Fibroblast of villous mesenchyme (primary cell): ENCODE measurements around the gene SYT12. TPM values are rescaled to one million over a fixed set of nuclear protein-coding genes. Genes with fewer than 3 reads are reported as not detected.

Source experiments
- DNase-seq: peaks from one replicate; pipeline ENCODE4 v3.0.0-alpha.2; 2010; ENCODE audit warnings: low read depth
- H3K4me3 ChIP-seq: 2 replicates; pipeline ENCODE4 v1.5.1; 2011; ENCODE audit warnings: low read depth, mild to moderate bottlenecking, low read length
- CTCF ChIP-seq: IDR thresholded peaks from 2 replicates; pipeline ENCODE4 v1.5.1; 2012; ENCODE audit warnings: low read depth, mild to moderate bottlenecking, low read length; ENCODE audit not compliant: insufficient read depth
- total RNA-seq: library from RNA; depleted of rRNA; stranded (reverse); fragments of >200 nt; gene quantifications from 2 replicates; pipeline ENCODE4 v1.2.3, GENCODE V29; 2012

The SYT12 gene
- 0.43 and 0.64 TPM in 2 replicates for total RNA-seq

GRCh38 chr11:67022961-67023956, at the start of gene SYT12:
Gene SYT12 (plus strand): TSS chr11:67023134. CDS start chr11:67030145, 7,011 bp downstream.
- no peak for TF ChIP-seq CTCF
- DNase-seq: peak; percentile 8
- peak within 1 kb of the TSS; percentile 41 for H3K4me3 ChIP-seq

DNA sequence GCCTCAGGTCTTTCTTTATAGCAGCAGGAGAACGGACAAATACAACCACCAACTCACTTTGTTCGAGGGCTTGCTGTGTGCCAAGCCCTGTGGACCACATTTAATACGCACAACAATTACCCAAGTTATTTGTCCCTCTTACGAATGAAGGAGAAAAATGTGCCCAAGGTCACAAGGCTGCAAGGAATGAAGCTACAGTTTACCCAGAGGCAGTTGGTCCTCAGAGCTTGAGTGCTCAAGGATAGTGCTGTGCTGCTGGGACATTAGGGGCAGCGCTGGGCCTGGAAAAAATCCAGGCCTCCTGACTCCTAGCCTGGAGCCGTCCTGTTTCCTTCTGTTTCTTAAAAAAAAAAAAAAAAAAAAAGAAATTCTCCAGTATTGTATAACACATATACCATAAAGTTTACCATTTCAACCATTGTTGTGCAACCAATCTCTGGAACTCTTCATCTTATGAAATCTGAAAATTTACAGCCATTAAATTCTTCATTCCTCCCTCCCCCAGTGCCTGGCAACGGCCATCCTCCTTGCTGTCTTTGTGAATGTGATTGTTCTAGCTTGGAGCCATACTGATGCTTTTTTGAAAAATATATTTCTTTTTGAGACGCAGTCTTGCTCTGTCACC, 48.9 kb upstream of the SYT12 start:
- no peak overlapping the region for H3K4me3 ChIP-seq
- no peak for TF ChIP-seq CTCF
- DNase-seq: peak; percentile 84

DNA sequence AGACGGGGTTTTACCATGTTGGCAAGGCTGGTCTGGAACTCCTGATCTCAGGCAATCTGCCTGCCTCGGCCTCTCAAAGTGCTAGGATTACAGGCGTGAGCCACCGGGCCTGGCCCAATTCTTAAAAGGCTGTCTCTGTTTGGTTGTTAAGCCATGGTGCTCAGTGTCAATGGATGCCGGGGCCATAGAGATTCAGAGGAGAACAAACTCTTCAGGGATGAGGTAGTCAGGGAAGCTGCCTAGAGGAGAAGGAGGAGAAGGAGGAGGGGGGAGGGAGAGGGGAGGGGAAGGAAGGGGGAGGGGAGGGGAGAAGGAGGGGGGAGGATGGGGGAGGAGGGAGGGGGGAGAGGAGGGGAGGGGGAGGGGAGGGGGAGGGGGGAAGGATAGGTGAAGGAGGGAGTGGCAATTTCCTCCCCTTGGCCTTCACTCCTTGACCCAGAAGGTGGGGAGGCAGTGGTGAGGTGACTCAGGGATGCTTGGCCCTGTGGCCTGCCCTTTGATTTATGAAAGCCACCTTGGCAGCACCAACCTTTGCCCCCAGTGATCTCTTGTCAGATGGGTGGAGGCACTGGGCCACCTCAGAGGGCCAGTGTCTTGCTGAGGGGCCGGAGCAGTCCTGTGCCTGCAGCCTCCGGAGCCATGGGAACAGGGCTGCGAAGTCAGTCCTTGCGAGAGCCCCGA, 48.1 kb upstream of the SYT12 start, which contains the start of gene C11orf86:
Gene C11orf86, plus strand, starts transcription at position 581 of the 681 bp plus-strand sequence. Its CDS starts 59 bp downstream, at position 640.
- no peak within 1 kb of the TSS for H3K4me3 ChIP-seq
- DNase-seq: no peak
- TF ChIP-seq CTCF: no peak

DNA sequence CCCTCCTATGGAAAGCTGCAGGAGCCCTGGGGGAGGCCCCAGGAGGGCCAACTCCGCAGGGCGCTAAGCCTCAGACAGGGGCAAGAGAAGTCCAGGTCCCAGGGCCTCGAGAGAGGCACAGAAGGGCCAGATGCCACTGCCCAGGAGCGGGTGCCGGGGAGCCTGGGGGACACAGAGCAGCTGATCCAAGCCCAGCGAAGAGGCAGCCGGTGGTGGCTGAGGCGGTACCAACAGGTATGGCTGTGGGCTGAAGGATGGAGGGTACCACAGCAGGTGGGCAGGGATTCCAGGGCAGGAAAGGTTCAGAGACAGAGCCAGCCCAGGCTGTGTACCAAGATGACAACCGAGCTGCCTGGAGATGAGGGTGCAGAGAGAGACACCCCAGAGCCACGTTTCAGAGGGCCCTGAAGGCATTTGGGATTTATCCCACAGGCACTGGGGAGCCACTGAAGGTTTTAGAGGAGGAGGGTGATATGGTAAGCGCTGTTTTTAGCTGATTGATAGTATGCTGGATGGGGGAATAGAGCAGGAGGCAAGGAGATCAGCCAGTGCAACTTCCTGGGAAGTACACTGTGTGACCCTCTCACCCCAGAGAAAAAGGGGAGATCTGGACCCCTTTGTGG, 47.4 kb upstream of the SYT12 start:
- DNase-seq: no peak
- no peak for TF ChIP-seq CTCF
- H3K4me3 ChIP-seq: no peak overlapping the region

- DNase-seq: peak; percentile 42
- peak; percentile 83 for TF ChIP-seq CTCF
- no peak overlapping the region for H3K4me3 ChIP-seq
These were observed 46.9 kb upstream of the SYT12 start for GRCh38 chr11:66976028-66976467.

DNA sequence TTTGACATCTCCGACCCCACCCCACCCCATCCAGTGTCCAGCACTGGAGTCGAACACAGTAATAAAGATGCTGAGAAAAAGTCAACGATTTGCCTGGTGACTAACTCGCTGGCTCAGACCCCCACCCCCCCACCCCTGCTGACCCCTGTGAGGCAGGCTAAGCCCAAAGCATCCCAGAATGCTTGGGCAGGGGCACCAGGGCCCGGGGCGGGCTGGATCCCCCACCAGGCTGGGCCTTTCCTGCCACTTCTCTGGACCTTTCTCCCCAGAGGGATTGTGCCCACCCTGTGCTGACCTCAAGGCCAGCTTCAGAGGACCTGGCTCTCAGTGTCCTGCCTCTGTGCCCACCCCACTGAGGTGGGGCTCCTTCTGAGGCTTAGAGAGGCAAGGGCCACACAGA, 46.0 kb upstream of the SYT12 start:
- no peak for TF ChIP-seq CTCF
- H3K4me3 ChIP-seq: no peak overlapping the region
- no peak for DNase-seq
